Measurements from ENCODE around the gene SNAP23.

Gene SNAP23

GRCh38 chr15:42456531-42456930, 38.9 kb upstream of the SNAP23 start:
- Histone ChIP-seq H3K4me2 (ENCODE audit: low read length) (peak overlapping the region; percentile 85), H3K27me3 (ENCODE audit: insufficient read depth, low read length) (no peaks in the 10 kb centered on the region), H3K27ac (ENCODE audit: low read depth, low read length, poor library complexity, severe bottlenecking) (peak overlapping the region; percentile 99), H3K4me1 (ENCODE audit: insufficient read depth, low read length, severe bottlenecking) (peaks cover 68% of the 10 kb centered on the region), H3K9ac (ENCODE audit: low read length) (peak overlapping the region; percentile 81), H3K9me2 (ENCODE audit: low read depth, low read length) (no peaks in the 10 kb centered on the region), H3K79me2 (ENCODE audit: insufficient read depth, low read length) (peaks cover 45% of the 10 kb centered on the region), H4K20me1 (ENCODE audit: insufficient read depth, low read length) (no peaks in the 10 kb centered on the region), H2AFZ (ENCODE audit: low read length) (no peak overlapping the region), H3K9me3 (ENCODE audit: low read length) (no peaks in the 10 kb centered on the region), H3K4me3 (ENCODE audit: low read depth, low read length, poor library complexity, severe bottlenecking) (peak overlapping the region; percentile 79), H3K36me3 (ENCODE audit: insufficient read depth, low read length) (peaks cover 41% of the 10 kb centered on the region), H3F3A (ENCODE audit: insufficient read depth, low read length) (no peaks in the 10 kb centered on the region)
- TF ChIP-seq CTCF (IDR thresholded peaks at IDR 0.05; ENCODE audit: low read length) (no peak), EZH2 (IDR thresholded peaks at IDR 0.05; ENCODE audit: borderline replicate concordance, low read length) (no peak)

GRCh38 chr15:42456971-42457370, 38.5 kb upstream of the SNAP23 start:
- H3K9me3 ChIP-seq (ENCODE audit: low read length), result no peaks in the 10 kb centered on the region
- H3K9ac ChIP-seq (ENCODE audit: low read length), result peak overlapping the region; percentile 81
- peak overlapping the region; percentile 85 for H3K4me2 ChIP-seq (ENCODE audit: low read length)
- no peaks in the 10 kb centered on the region for H3F3A ChIP-seq (ENCODE audit: insufficient read depth, low read length)
- peak overlapping the region; percentile 79 for H3K4me3 ChIP-seq (ENCODE audit: low read depth, low read length, poor library complexity, severe bottlenecking)
- H3K9me2 ChIP-seq (ENCODE audit: low read depth, low read length), result no peaks in the 10 kb centered on the region
- H3K27me3 ChIP-seq (ENCODE audit: insufficient read depth, low read length), result no peaks in the 10 kb centered on the region
- H3K79me2 ChIP-seq (ENCODE audit: insufficient read depth, low read length), result peaks cover 45% of the 10 kb centered on the region
- no peak overlapping the region for H2AFZ ChIP-seq (ENCODE audit: low read length)
- no peaks in the 10 kb centered on the region for H4K20me1 ChIP-seq (ENCODE audit: insufficient read depth, low read length)
- no peak for TF ChIP-seq EZH2 (IDR thresholded peaks at IDR 0.05; ENCODE audit: borderline replicate concordance, low read length)
- no peak for TF ChIP-seq CTCF (IDR thresholded peaks at IDR 0.05; ENCODE audit: low read length)
- peaks cover 73% of the 10 kb centered on the region for H3K4me1 ChIP-seq (ENCODE audit: insufficient read depth, low read length, severe bottlenecking)
- peak overlapping the region; percentile 99 for H3K27ac ChIP-seq (ENCODE audit: low read depth, low read length, poor library complexity, severe bottlenecking)
- peaks cover 41% of the 10 kb centered on the region for H3K36me3 ChIP-seq (ENCODE audit: insufficient read depth, low read length)

DNA sequence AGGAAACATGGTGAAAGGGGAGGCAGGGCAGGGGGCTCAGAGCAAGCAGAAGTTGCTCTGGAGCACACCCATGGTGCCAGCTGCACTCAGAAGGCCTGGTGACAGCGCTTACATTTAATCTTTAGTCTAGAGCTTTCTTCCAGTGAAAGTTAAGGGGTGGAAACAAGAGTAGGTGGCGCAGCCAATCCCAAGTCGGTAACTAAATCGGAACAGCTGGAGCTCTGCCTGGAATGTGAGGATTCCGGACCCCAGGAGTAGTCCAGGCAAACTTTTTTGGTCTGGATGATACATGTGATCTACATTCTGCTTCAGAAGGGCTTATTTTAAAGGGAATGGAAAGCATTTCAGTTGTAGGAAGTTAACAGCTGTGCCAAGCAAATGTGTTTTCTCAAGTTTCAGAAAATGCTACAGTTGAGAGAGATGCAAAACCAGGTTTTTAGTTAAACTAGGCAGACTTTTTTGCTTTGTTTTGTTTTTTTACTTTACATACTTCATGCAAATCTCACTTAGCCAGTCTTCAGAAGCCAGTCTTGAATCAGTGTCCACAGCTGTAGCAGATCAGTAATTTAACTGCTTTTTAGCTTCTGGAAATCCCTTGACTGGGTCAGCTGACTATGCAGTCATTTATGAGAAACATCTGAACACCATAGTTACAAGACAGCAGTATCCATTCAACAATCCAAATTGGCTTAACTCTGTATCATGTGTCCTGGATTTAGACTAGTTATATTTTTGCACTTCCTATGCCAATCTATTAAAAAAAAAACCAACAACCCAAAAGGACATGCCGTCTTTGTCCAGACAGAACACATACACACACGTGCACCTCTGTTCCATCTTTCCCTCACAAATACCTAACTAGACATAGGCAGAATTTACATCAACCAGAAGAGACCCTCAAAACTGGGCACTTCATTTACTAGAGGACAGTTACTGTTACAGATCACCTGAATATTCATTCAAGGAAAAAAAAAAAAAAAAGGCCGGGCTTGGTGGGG, 37.7 kb upstream of the SNAP23 start:
- Histone ChIP-seq H3K79me2 (ENCODE audit: insufficient read depth, low read length) (peaks cover 45% of the 10 kb centered on the region), H3F3A (ENCODE audit: insufficient read depth, low read length) (no peaks in the 10 kb centered on the region), H3K27me3 (ENCODE audit: insufficient read depth, low read length) (no peaks in the 10 kb centered on the region), H3K27ac (ENCODE audit: low read depth, low read length, poor library complexity, severe bottlenecking) (peak overlapping the region; percentile 99), H3K4me3 (ENCODE audit: low read depth, low read length, poor library complexity, severe bottlenecking) (peak overlapping the region; percentile 79), H3K4me2 (ENCODE audit: low read length) (peak overlapping the region; percentile 85), H3K9me2 (ENCODE audit: low read depth, low read length) (no peaks in the 10 kb centered on the region), H4K20me1 (ENCODE audit: insufficient read depth, low read length) (no peaks in the 10 kb centered on the region), H2AFZ (ENCODE audit: low read length) (no peak overlapping the region), H3K36me3 (ENCODE audit: insufficient read depth, low read length) (peaks cover 35% of the 10 kb centered on the region), H3K4me1 (ENCODE audit: insufficient read depth, low read length, severe bottlenecking) (peaks cover 74% of the 10 kb centered on the region), H3K9ac (ENCODE audit: low read length) (peak overlapping the region; percentile 81), H3K9me3 (ENCODE audit: low read length) (no peaks in the 10 kb centered on the region)
- TF ChIP-seq EZH2 (IDR thresholded peaks at IDR 0.05; ENCODE audit: borderline replicate concordance, low read length) (no peak), CTCF (IDR thresholded peaks at IDR 0.05; ENCODE audit: low read length) (no peak)
